Measurements from ENCODE around the gene ITGA7.

The ITGA7 gene

GRCh38 chr12:55679691-55680090 is 28.0 kb downstream of the ITGA7 start:
- no peak overlapping the region for H3K18ac ChIP-seq (ENCODE audit: low read length)
- H3K4me1 ChIP-seq (ENCODE audit: control insufficient read depth, low read depth, low read length), result no peaks in the 10 kb centered on the region
- H4K5ac ChIP-seq (ENCODE audit: low read length), result no peak overlapping the region
- H3K79me2 ChIP-seq (ENCODE audit: control insufficient read depth, insufficient read depth, low read length), result no peaks in the 10 kb centered on the region
- H3K27me3 ChIP-seq (ENCODE audit: insufficient read depth, low read length, poor library complexity), result no peaks in the 10 kb centered on the region
- H3K9ac ChIP-seq (ENCODE audit: low read length), result no peak overlapping the region
- H3K56ac ChIP-seq (ENCODE audit: low read length), result no peak overlapping the region
- H3K36me3 ChIP-seq (ENCODE audit: control insufficient read depth, insufficient read depth, low read length), result no peaks in the 10 kb centered on the region
- no peak overlapping the region for H2BK15ac ChIP-seq (replicated peaks; ENCODE audit: low read depth)
- H2BK5ac ChIP-seq (ENCODE audit: low read length), result no peak overlapping the region
- H3K4me3 ChIP-seq (ENCODE audit: low read length), result no peak overlapping the region
- no peak overlapping the region for H4K8ac ChIP-seq (ENCODE audit: low read depth, low read length)
- no peak overlapping the region for H2AK5ac ChIP-seq (ENCODE audit: low read length)
- H3K27ac ChIP-seq (ENCODE audit: low read depth, low read length), result no peak overlapping the region
- H3K79me1 ChIP-seq (ENCODE audit: low read length), result no peaks in the 10 kb centered on the region
- H3K4me2 ChIP-seq (ENCODE audit: low read length), result no peak overlapping the region
- no peak overlapping the region for H3K4ac ChIP-seq (ENCODE audit: low read depth, low read length)
- no CpG with 5 or more reads among the region's 5 CpGs for WGBS (ENCODE audit: extremely low coverage, insufficient coverage, low lambda C conversion rate)
- no peak overlapping the region for H2BK120ac ChIP-seq (ENCODE audit: low read depth, low read length)
- no peak overlapping the region for H3K23ac ChIP-seq (ENCODE audit: low read length)
- DNase-seq, result no peak

- no peak overlapping the region for H3K27ac ChIP-seq (ENCODE audit: low read depth, low read length)
- H3K56ac ChIP-seq (ENCODE audit: low read length), result no peak overlapping the region
- H4K5ac ChIP-seq (ENCODE audit: low read length), result no peak overlapping the region
- no peak for DNase-seq
- H3K4me1 ChIP-seq (ENCODE audit: control insufficient read depth, low read depth, low read length), result no peaks in the 10 kb centered on the region
- no peaks in the 10 kb centered on the region for H3K36me3 ChIP-seq (ENCODE audit: control insufficient read depth, insufficient read depth, low read length)
- H3K27me3 ChIP-seq (ENCODE audit: insufficient read depth, low read length, poor library complexity), result no peaks in the 10 kb centered on the region
- no peaks in the 10 kb centered on the region for H3K79me2 ChIP-seq (ENCODE audit: control insufficient read depth, insufficient read depth, low read length)
- H3K9ac ChIP-seq (ENCODE audit: low read length), result no peak overlapping the region
- H2BK15ac ChIP-seq (replicated peaks; ENCODE audit: low read depth), result no peak overlapping the region
- no peaks in the 10 kb centered on the region for H3K79me1 ChIP-seq (ENCODE audit: low read length)
- WGBS (ENCODE audit: extremely low coverage, insufficient coverage, low lambda C conversion rate), result 100% methylated on average over 1 of the region's 6 CpGs
- no peak overlapping the region for H3K4me3 ChIP-seq (ENCODE audit: low read length)
- H4K8ac ChIP-seq (ENCODE audit: low read depth, low read length), result no peak overlapping the region
- H3K18ac ChIP-seq (ENCODE audit: low read length), result no peak overlapping the region
- H2BK120ac ChIP-seq (ENCODE audit: low read depth, low read length), result no peak overlapping the region
- no peak overlapping the region for H3K23ac ChIP-seq (ENCODE audit: low read length)
- H2BK5ac ChIP-seq (ENCODE audit: low read length), result no peak overlapping the region
- no peak overlapping the region for H2AK5ac ChIP-seq (ENCODE audit: low read length)
- no peak overlapping the region for H3K4me2 ChIP-seq (ENCODE audit: low read length)
- no peak overlapping the region for H3K4ac ChIP-seq (ENCODE audit: low read depth, low read length)
These were observed 31.0 kb downstream of the ITGA7 start for GRCh38 chr12:55676707-55677106.

GRCh38 chr12:55675666-55676065 is 32.0 kb downstream of the ITGA7 start:
- no CpG with 5 or more reads among the region's 8 CpGs for WGBS (ENCODE audit: extremely low coverage, insufficient coverage, low lambda C conversion rate)
- no peak overlapping the region for H3K56ac ChIP-seq (ENCODE audit: low read length)
- no peak overlapping the region for H4K8ac ChIP-seq (ENCODE audit: low read depth, low read length)
- no peak overlapping the region for H3K9ac ChIP-seq (ENCODE audit: low read length)
- H3K4me3 ChIP-seq (ENCODE audit: low read length), result no peak overlapping the region
- no peak overlapping the region for H2BK120ac ChIP-seq (ENCODE audit: low read depth, low read length)
- DNase-seq, result no peak
- no peaks in the 10 kb centered on the region for H3K27me3 ChIP-seq (ENCODE audit: insufficient read depth, low read length, poor library complexity)
- H2AK5ac ChIP-seq (ENCODE audit: low read length), result no peak overlapping the region
- no peak overlapping the region for H3K18ac ChIP-seq (ENCODE audit: low read length)
- H3K36me3 ChIP-seq (ENCODE audit: control insufficient read depth, insufficient read depth, low read length), result no peaks in the 10 kb centered on the region
- H3K4me1 ChIP-seq (ENCODE audit: control insufficient read depth, low read depth, low read length), result no peaks in the 10 kb centered on the region
- no peak overlapping the region for H3K23ac ChIP-seq (ENCODE audit: low read length)
- H3K4me2 ChIP-seq (ENCODE audit: low read length), result no peak overlapping the region
- H3K79me2 ChIP-seq (ENCODE audit: control insufficient read depth, insufficient read depth, low read length), result no peaks in the 10 kb centered on the region
- no peak overlapping the region for H2BK5ac ChIP-seq (ENCODE audit: low read length)
- H3K79me1 ChIP-seq (ENCODE audit: low read length), result no peaks in the 10 kb centered on the region
- no peak overlapping the region for H2BK15ac ChIP-seq (replicated peaks; ENCODE audit: low read depth)
- no peak overlapping the region for H3K27ac ChIP-seq (ENCODE audit: low read depth, low read length)
- H3K4ac ChIP-seq (ENCODE audit: low read depth, low read length), result peak overlapping the region; percentile 31
- no peak overlapping the region for H4K5ac ChIP-seq (ENCODE audit: low read length)

GRCh38 chr12:55673638-55674037 is 34.1 kb downstream of the ITGA7 start:
- Histone ChIP-seq H2BK5ac (ENCODE audit: low read length) (no peak overlapping the region), H3K36me3 (ENCODE audit: control insufficient read depth, insufficient read depth, low read length) (no peaks in the 10 kb centered on the region), H3K4me2 (ENCODE audit: low read length) (no peak overlapping the region), H3K27me3 (ENCODE audit: insufficient read depth, low read length, poor library complexity) (no peaks in the 10 kb centered on the region), H3K9ac (ENCODE audit: low read length) (no peak overlapping the region), H3K23ac (ENCODE audit: low read length) (no peak overlapping the region), H3K4me1 (ENCODE audit: control insufficient read depth, low read depth, low read length) (no peaks in the 10 kb centered on the region), H4K5ac (ENCODE audit: low read length) (no peak overlapping the region), H3K56ac (ENCODE audit: low read length) (no peak overlapping the region), H3K4ac (ENCODE audit: low read depth, low read length) (no peak overlapping the region), H3K79me1 (ENCODE audit: low read length) (no peaks in the 10 kb centered on the region), H3K27ac (ENCODE audit: low read depth, low read length) (no peak overlapping the region), H4K8ac (ENCODE audit: low read depth, low read length) (no peak overlapping the region), H3K18ac (ENCODE audit: low read length) (no peak overlapping the region), H3K4me3 (ENCODE audit: low read length) (no peak overlapping the region), H2AK5ac (ENCODE audit: low read length) (no peak overlapping the region), H2BK120ac (ENCODE audit: low read depth, low read length) (no peak overlapping the region), H2BK15ac (replicated peaks; ENCODE audit: low read depth) (no peak overlapping the region), H3K79me2 (ENCODE audit: control insufficient read depth, insufficient read depth, low read length) (no peaks in the 10 kb centered on the region)
- DNase-seq, result no peak

- no peak overlapping the region for H3K4me3 ChIP-seq (ENCODE audit: low read length)
- no peak overlapping the region for H4K5ac ChIP-seq (ENCODE audit: low read length)
- H3K23ac ChIP-seq (ENCODE audit: low read length), result no peak overlapping the region
- no peak overlapping the region for H3K4ac ChIP-seq (ENCODE audit: low read depth, low read length)
- H2BK120ac ChIP-seq (ENCODE audit: low read depth, low read length), result no peak overlapping the region
- no peaks in the 10 kb centered on the region for H3K27me3 ChIP-seq (ENCODE audit: insufficient read depth, low read length, poor library complexity)
- H4K8ac ChIP-seq (ENCODE audit: low read depth, low read length), result no peak overlapping the region
- no peaks in the 10 kb centered on the region for H3K4me1 ChIP-seq (ENCODE audit: control insufficient read depth, low read depth, low read length)
- no peaks in the 10 kb centered on the region for H3K79me1 ChIP-seq (ENCODE audit: low read length)
- no peak for DNase-seq
- no peak overlapping the region for H2BK15ac ChIP-seq (replicated peaks; ENCODE audit: low read depth)
- H3K79me2 ChIP-seq (ENCODE audit: control insufficient read depth, insufficient read depth, low read length), result no peaks in the 10 kb centered on the region
- no peak overlapping the region for H3K18ac ChIP-seq (ENCODE audit: low read length)
- no peak overlapping the region for H2AK5ac ChIP-seq (ENCODE audit: low read length)
- no peak overlapping the region for H3K27ac ChIP-seq (ENCODE audit: low read depth, low read length)
- WGBS (ENCODE audit: extremely low coverage, insufficient coverage, low lambda C conversion rate), result no CpG with 5 or more reads among the region's 4 CpGs
- H2BK5ac ChIP-seq (ENCODE audit: low read length), result no peak overlapping the region
- H3K56ac ChIP-seq (ENCODE audit: low read length), result no peak overlapping the region
- H3K36me3 ChIP-seq (ENCODE audit: control insufficient read depth, insufficient read depth, low read length), result no peaks in the 10 kb centered on the region
- no peak overlapping the region for H3K9ac ChIP-seq (ENCODE audit: low read length)
- no peak overlapping the region for H3K4me2 ChIP-seq (ENCODE audit: low read length)
These were observed 36.0 kb downstream of the ITGA7 start for GRCh38 chr12:55671746-55672145.

GRCh38 chr12:55670276-55670675 is 37.4 kb downstream of the ITGA7 start:
- no peaks in the 10 kb centered on the region for H3K36me3 ChIP-seq (ENCODE audit: control insufficient read depth, insufficient read depth, low read length)
- H2BK5ac ChIP-seq (ENCODE audit: low read length), result no peak overlapping the region
- no peak overlapping the region for H2BK120ac ChIP-seq (ENCODE audit: low read depth, low read length)
- no peak overlapping the region for H3K18ac ChIP-seq (ENCODE audit: low read length)
- H2AK5ac ChIP-seq (ENCODE audit: low read length), result no peak overlapping the region
- H3K27me3 ChIP-seq (ENCODE audit: insufficient read depth, low read length, poor library complexity), result no peaks in the 10 kb centered on the region
- H3K4me2 ChIP-seq (ENCODE audit: low read length), result no peak overlapping the region
- no peak overlapping the region for H3K23ac ChIP-seq (ENCODE audit: low read length)
- H3K9ac ChIP-seq (ENCODE audit: low read length), result no peak overlapping the region
- H4K8ac ChIP-seq (ENCODE audit: low read depth, low read length), result no peak overlapping the region
- H2BK15ac ChIP-seq (replicated peaks; ENCODE audit: low read depth), result no peak overlapping the region
- H3K4ac ChIP-seq (ENCODE audit: low read depth, low read length), result no peak overlapping the region
- no peak overlapping the region for H4K5ac ChIP-seq (ENCODE audit: low read length)
- no peaks in the 10 kb centered on the region for H3K79me1 ChIP-seq (ENCODE audit: low read length)
- DNase-seq, result no peak
- H3K27ac ChIP-seq (ENCODE audit: low read depth, low read length), result no peak overlapping the region
- no peaks in the 10 kb centered on the region for H3K4me1 ChIP-seq (ENCODE audit: control insufficient read depth, low read depth, low read length)
- no peak overlapping the region for H3K4me3 ChIP-seq (ENCODE audit: low read length)
- H3K56ac ChIP-seq (ENCODE audit: low read length), result no peak overlapping the region
- H3K79me2 ChIP-seq (ENCODE audit: control insufficient read depth, insufficient read depth, low read length), result no peaks in the 10 kb centered on the region

All from mesendoderm (in vitro differentiated cells).